Measurements from ENCODE around the gene STRA8. TPM values are rescaled to one million over a fixed set of nuclear protein-coding genes. Genes with fewer than 3 reads are reported as not detected.
A peak's percentile ranks its signal among the peaks of the same experiment; 100 is the strongest.

The STRA8 gene, protein sequence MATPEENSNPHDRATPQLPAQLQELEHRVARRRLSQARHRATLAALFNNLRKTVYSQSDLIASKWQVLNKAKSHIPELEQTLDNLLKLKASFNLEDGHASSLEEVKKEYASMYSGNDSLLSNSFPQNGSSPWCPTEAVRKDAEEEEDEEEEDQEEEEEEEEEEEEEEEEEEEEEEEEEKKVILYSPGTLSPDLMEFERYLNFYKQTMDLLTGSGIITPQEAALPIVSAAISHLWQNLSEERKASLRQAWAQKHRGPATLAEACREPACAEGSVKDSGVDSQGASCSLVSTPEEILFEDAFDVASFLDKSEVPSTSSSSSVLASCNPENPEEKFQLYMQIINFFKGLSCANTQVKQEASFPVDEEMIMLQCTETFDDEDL
- total RNA-seq (2016; rRNA removed; fragmentation: Illumina TruSeq; extraction: Trizol), result not detected in 2 replicates
- total RNA-seq (2016; cell fraction: cytosol; rRNA removed; fragmentation: Illumina TruSeq; extraction: Trizol; ENCODE audit: low read depth), result not detected in 2 replicates
- not detected in 2 replicates for total RNA-seq (2016; cell fraction: insoluble cytoplasmic fraction; rRNA removed; fragmentation: Illumina TruSeq; extraction: Trizol)
- total RNA-seq (2016; cell fraction: membrane; rRNA removed; fragmentation: Illumina TruSeq; extraction: Trizol), result not detected in 2 replicates
- total RNA-seq (2016; cell fraction: nucleus; rRNA removed; fragmentation: Illumina TruSeq; extraction: Trizol), result not detected in 2 replicates
- 0.20 TPM in 1 of 2 replicates, not detected in the other for polyA plus RNA-seq (2011; rRNA removed)
- polyA plus RNA-seq (2011; cell fraction: cytosol; rRNA removed), result not detected in 2 replicates
- 0.18 and 0.38 TPM in 2 replicates for polyA plus RNA-seq (2011; cell fraction: nucleus; rRNA removed)
- not detected in 2 replicates for polyA plus RNA-seq (2012)
- not detected in 2 replicates for polyA plus RNA-seq (2016; cell fraction: cytosol; fragmentation: Illumina TruSeq; extraction: Trizol; ENCODE audit: low read depth)
- polyA plus RNA-seq (2016; cell fraction: insoluble cytoplasmic fraction; fragmentation: Illumina TruSeq; extraction: Trizol; ENCODE audit: low read depth), result not detected in 2 replicates
- polyA plus RNA-seq (2016; cell fraction: membrane; fragmentation: Illumina TruSeq; extraction: Trizol; ENCODE audit: low read depth), result not detected in 2 replicates
- polyA plus RNA-seq (2016; cell fraction: nucleus; fragmentation: Illumina TruSeq; extraction: Trizol; ENCODE audit: insufficient read depth, low read depth), result not detected in 2 replicates
- not detected in 2 replicates for polyA minus RNA-seq (2011; rRNA and poly(A)+ RNA removed; ENCODE audit: low replicate concordance)
- polyA minus RNA-seq (2011; cell fraction: cytosol; rRNA and poly(A)+ RNA removed), result not detected in 2 replicates
- not detected in 2 replicates for polyA minus RNA-seq (2011; cell fraction: nucleus; rRNA and poly(A)+ RNA removed)
- percentile 9 among the genes with signal in this experiment for Bru-seq, nascent RNA
- percentile 10 among the genes with signal in this experiment for BruChase-seq, experiment 1, labeled RNA remaining after a 6-hour chase
- percentile 15 among the genes with signal in this experiment for BruChase-seq, experiment 2, labeled RNA remaining after a 2-hour chase
- long read RNA-seq, experiment 1, result 0 reads
- long read RNA-seq, experiment 2, result 0 reads

- no peaks in the 10 kb centered on the region for H4K20me1 ChIP-seq (ENCODE audit: insufficient read depth, low read length)
- ATAC-seq (no peak), FAIRE-seq (no peak), DNase-seq (ENCODE audit: low spot score) (no peak)
- H3K27ac ChIP-seq (ENCODE audit: extremely low read length, insufficient read depth, low read length), result no peak within 1 kb of the TSS
- H3K9me3 ChIP-seq (ENCODE audit: low read length), result no peaks in the 10 kb centered on the region
- no peak within 1 kb of the TSS for H3K4me3 ChIP-seq (replicated peaks in 1 of 3; ENCODE audit: insufficient read depth in 1 of 3, low read depth in 2 of 3, low read length in 3 of 3)
- WGBS (ENCODE audit: low lambda C conversion rate), result 82% methylated on average over 28 of the region's 28 CpGs
- H3K9ac ChIP-seq (ENCODE audit: insufficient read depth, low read depth, low read length), result no peak within 1 kb of the TSS
- H2AFZ ChIP-seq (ENCODE audit: low read length), result no peak within 1 kb of the TSS
- in situ Hi-C loops (cut with HindIII; ENCODE audit: extremely low pct_ligation_motif_present, low pct_unique_long_range_greater_than_20kb), result no loop called here
- no peaks in the 10 kb centered on the region for H3K36me3 ChIP-seq (replicated peaks in 1 of 2; ENCODE audit: control insufficient read depth in 1 of 2, insufficient read depth in 2 of 2, low read length in 2 of 2)
- peaks cover 31% of the 10 kb centered on the region for H3K4me1 ChIP-seq (ENCODE audit: insufficient read depth, low read length)
- no TSS peak for BruUV-seq (replicated peaks)
- H3K27me3 ChIP-seq (ENCODE audit: control insufficient read depth in 1 of 2, insufficient read depth in 2 of 2, low read length in 2 of 2), result no peaks in the 10 kb centered on the region
- no peaks in the 10 kb centered on the region for H3K79me2 ChIP-seq (ENCODE audit: insufficient read depth, low read length)
- H3K4me2 ChIP-seq (ENCODE audit: low read depth, low read length), result no peak within 1 kb of the TSS
- intact Hi-C loops (cut with micrococcal nuclease; ENCODE audit: unreplicated experiment), result no loop called here
- ChIA-PET POLR2A (no interaction called here), CTCF (ENCODE audit: low intra/inter-chr PET ratio, low total read pairs) (no interaction called here)
- TF ChIP-seq ZNF431 (CRISPR knock-in tag; IDR thresholded peaks at IDR 0.05; ENCODE audit: borderline replicate concordance, low read depth), result no peak
- TF ChIP-seq ARID3A (IDR thresholded peaks at IDR 0.05; ENCODE audit: low read depth, low read length), result no peak
- TF ChIP-seq ZNF747 (CRISPR knock-in tag; IDR thresholded peaks at IDR 0.05; ENCODE audit: borderline replicate concordance), result no peak
- no peak for TF ChIP-seq GTF2F1 (IDR thresholded peaks at IDR 0.05; ENCODE audit: low read length)
- no peak for TF ChIP-seq ZNF414 (CRISPR knock-in tag; IDR thresholded peaks at IDR 0.05)
- no peak for TF ChIP-seq PHF5A (CRISPR knock-in tag; IDR thresholded peaks at IDR 0.05; ENCODE audit: low read depth, unreplicated experiment)
- TF ChIP-seq ZNF256 (CRISPR knock-in tag; conservative IDR thresholded peaks at IDR 0.05), result no peak
- no peak for TF ChIP-seq ZNF713 (CRISPR knock-in tag; IDR thresholded peaks at IDR 0.05)
- no peak for TF ChIP-seq CENPT (CRISPR knock-in tag; IDR thresholded peaks at IDR 0.05; ENCODE audit: low read depth)
- TF ChIP-seq SETDB1 (CRISPR knock-in tag; IDR thresholded peaks at IDR 0.05; ENCODE audit: borderline replicate concordance), result no peak
- TF ChIP-seq ZNF562 (CRISPR knock-in tag; IDR thresholded peaks at IDR 0.05; ENCODE audit: borderline replicate concordance), result no peak
- TF ChIP-seq ETV5 (CRISPR knock-in tag; IDR thresholded peaks at IDR 0.05; ENCODE audit: borderline replicate concordance), result no peak
- TF ChIP-seq, protein P1, sequence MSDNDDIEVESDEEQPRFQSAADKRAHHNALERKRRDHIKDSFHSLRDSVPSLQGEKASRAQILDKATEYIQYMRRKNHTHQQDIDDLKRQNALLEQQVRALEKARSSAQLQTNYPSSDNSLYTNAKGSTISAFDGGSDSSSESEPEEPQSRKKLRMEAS (IDR thresholded peaks at IDR 0.05), result no peak
- no peak for TF ChIP-seq TCF7 (IDR thresholded peaks at IDR 0.05; ENCODE audit: low read depth)
- no peak for TF ChIP-seq ZNF33B (CRISPR knock-in tag; IDR thresholded peaks at IDR 0.05)
- no peak for TF ChIP-seq ZNF644 (CRISPR knock-in tag; IDR thresholded peaks at IDR 0.05; ENCODE audit: low read depth)
Measured at GRCh38 chr7:135233570-135233969, at the start of gene STRA8. STRA8 (plus strand) TSS chr7:135233838; CDS start chr7:135240525, 6,687 bp downstream.
